Right lobe of liver (tissue), 6 donors: ENCODE data around the gene PRTFDC1. TPM values are rescaled to one million over a fixed set of nuclear protein-coding genes. Genes with fewer than 3 reads are reported as not detected.

Experiments used
- ATAC-seq, 4 donors: fragments of 200-7000 bp; cut with Tn5 transposase; one replicate each; pipeline ENCODE4 v1.9.1; 2020; ENCODE audit warnings: mild to moderate bottlenecking in 4 of 4, moderate library complexity in 4 of 4
- DNase-seq, 3 donors: peaks; one replicate each; pipeline ENCODE4 v3.0.0-alpha.2; 2020
- H3K27ac ChIP-seq, 3 donors: fragments of 200-600 bp; one replicate each; pipeline ENCODE4 v1.8.0; 2022
- H3K27me3 ChIP-seq, 2 donors: fragments of 200-600 bp; one replicate each; pipeline ENCODE4 v1.8.0; 2022
- H3K36me3 ChIP-seq, 4 donors: fragments of 200-600 bp; sonication (generic) in 1 of 4; one replicate each; pipeline versions ENCODE4 v1.5.1 to v1.8.0; 2017 to 2022; ENCODE audit warnings: control low read depth in 1 of 4
- H3K4me1 ChIP-seq, 4 donors: fragments of 200-600 bp; sonication (generic) in 1 of 4; one replicate each; pipeline versions ENCODE4 v1.5.1 to v1.8.0; 2017 to 2022; ENCODE audit warnings: control low read depth in 1 of 4
- H3K4me3 ChIP-seq, 3 donors: fragments of 200-600 bp; one replicate each; pipeline ENCODE4 v1.8.0; 2022
- H3K9me3 ChIP-seq, 4 donors: fragments of 200-600 bp; sonication (generic) in 1 of 4; one replicate each; pipeline versions ENCODE4 v1.5.1 to v1.8.0; 2017 to 2022; ENCODE audit warnings: control low read depth in 1 of 4
- POLR2A ChIP-seq: fragments of 450-650 bp; IDR thresholded peaks from one replicate; pipeline ENCODE4 v1.6.1; 2017; ENCODE audit warnings: antibody characterized with exemption, mild to moderate bottlenecking
- WGBS: methylation state at CpG from one replicate; pipeline ENCODE4 v1.1.6; 2018; ENCODE audit warnings: low coverage, low lambda C conversion rate; ENCODE audit not compliant: insufficient coverage; ENCODE audit errors: missing lambda C conversion rate; 5-methylcytosine and 5-hydroxymethylcytosine counted together
- intact Hi-C, 2 donors: fragments of 100-400 bp; cut with DNase I; formaldehyde crosslinking; loops; one replicate each; pipeline versions ENCODE4 v1.11.2 to v1.14.1; 2022
- total RNA-seq, 6 experiments: library from RNA; depleted of rRNA in 2 of 6; stranded (reverse); fragments of >200 nt in 2 of 6; fragmentation: NEBNext Ultra II Directional in 3 of 6; extraction: Animal tissue kit (Norgen Biotek cat#: 25700) in 3 of 6; gene quantifications; one replicate each; pipeline versions ENCODE4 v1.1.0 to v1.2.4, GENCODE V29; 2016 to 2023
- TF ChIP-seq, protein P1 (sequence below), 4 donors: fragments of 200-600 bp in 3 of 4; fragments of 450-650 bp in 1 of 4; IDR thresholded peaks; one replicate each; pipeline versions ENCODE4 v1.5.1 to v1.8.0; 2016 to 2022; ENCODE audit warnings: antibody characterized with exemption in 4 of 4, mild to moderate bottlenecking in 2 of 4
- donor health status: DM: no; HTN: yes; CAD: no.
- donor health status: DM: no; HTN: no; CAD: no.
- donor health status: DM: no; HTN: no; CAD: no.
- donor health status: DM: no; HTN: yes; CAD: no.
- donor health status: DM: no; HTN: yes; CAD: no.

PRTFDC1 gene
- total RNA-seq, 6 experiments from 2014 or later = 0.76 to 3.5 (median 1.1) TPM; not detected in 1

DNA sequence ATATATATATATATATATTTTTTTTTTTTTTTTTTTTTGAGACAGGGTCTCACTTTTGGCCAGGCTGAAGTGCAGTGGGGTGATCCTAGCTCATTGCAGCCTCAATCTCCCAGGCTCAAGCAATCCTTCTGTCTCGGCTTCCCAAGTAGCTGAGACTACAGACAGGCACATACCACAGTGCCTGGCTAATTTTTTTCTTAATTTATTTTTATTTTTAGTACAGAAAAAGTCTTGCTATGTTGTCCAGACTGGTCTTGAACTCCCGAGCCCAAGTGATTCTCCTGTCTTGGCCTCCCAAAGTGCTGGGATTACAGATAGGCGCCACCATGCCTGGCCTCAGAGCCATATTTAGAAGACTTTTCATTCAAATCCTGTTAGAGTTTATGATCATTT is 79.6 kb downstream of the PRTFDC1 start:
- WGBS = 72% methylated on average over 3 of the region's 3 CpGs

DNA sequence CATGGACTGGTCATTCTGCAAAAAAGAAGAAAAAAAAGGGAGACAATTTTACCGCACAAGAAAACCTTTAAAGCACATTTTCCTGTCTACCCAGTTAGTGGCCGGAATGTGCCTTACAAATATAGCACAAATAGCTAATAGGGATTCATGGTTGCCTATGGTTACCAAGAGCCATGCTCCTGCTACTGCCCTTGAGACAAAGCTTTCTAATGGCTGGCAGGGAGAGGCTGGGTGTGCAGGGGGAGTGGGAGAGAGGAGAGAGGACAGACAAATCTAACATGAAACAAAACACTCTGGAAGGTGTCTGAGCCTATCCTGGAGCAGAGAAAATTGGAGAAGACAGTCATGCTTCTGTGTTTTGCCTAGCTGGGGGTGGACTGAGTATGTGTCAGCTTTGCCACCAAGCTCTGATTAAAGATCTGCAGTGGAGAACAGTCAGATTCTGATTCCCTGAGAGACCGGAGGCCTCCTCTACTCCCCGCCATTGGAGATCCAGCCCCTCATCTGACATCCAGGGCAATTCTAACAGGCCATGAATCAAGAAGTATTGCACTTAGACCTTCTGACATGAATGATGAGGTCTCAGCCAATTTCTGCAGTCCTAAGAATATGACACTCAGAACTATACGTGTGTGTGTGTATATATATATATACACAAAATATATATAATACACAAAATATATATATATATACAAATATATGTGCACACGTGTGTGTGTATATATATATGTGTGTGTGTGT is 80.2 kb downstream of the PRTFDC1 start:
- intact Hi-C loops = no loop called here
- no peak overlapping the region for H3K27ac ChIP-seq
- no peak for DNase-seq
- TF ChIP-seq, protein P1, sequence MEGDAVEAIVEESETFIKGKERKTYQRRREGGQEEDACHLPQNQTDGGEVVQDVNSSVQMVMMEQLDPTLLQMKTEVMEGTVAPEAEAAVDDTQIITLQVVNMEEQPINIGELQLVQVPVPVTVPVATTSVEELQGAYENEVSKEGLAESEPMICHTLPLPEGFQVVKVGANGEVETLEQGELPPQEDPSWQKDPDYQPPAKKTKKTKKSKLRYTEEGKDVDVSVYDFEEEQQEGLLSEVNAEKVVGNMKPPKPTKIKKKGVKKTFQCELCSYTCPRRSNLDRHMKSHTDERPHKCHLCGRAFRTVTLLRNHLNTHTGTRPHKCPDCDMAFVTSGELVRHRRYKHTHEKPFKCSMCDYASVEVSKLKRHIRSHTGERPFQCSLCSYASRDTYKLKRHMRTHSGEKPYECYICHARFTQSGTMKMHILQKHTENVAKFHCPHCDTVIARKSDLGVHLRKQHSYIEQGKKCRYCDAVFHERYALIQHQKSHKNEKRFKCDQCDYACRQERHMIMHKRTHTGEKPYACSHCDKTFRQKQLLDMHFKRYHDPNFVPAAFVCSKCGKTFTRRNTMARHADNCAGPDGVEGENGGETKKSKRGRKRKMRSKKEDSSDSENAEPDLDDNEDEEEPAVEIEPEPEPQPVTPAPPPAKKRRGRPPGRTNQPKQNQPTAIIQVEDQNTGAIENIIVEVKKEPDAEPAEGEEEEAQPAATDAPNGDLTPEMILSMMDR (IDR thresholded peaks at IDR 0.05) = no peak
- TF ChIP-seq POLR2A = no peak
- H3K4me3 ChIP-seq = no peak overlapping the region
- H3K36me3 ChIP-seq = no peaks in the 10 kb centered on the region
- 79% methylated on average over 4 of the region's 6 CpGs for WGBS
- H3K4me1 ChIP-seq = no peaks in the 10 kb centered on the region
- no peaks in the 10 kb centered on the region for H3K9me3 ChIP-seq
- no peaks in the 10 kb centered on the region for H3K27me3 ChIP-seq
- ATAC-seq = no peak

More for the DNA sequence above, 79.6 kb downstream of the PRTFDC1 start:
- no peak for DNase-seq
- H3K4me1 ChIP-seq = no peaks in the 10 kb centered on the region
- H3K27ac ChIP-seq = no peak overlapping the region
- no peaks in the 10 kb centered on the region for H3K27me3 ChIP-seq
- intact Hi-C loops = no loop called here
- no peak for ATAC-seq
- H3K9me3 ChIP-seq = no peaks in the 10 kb centered on the region
- TF ChIP-seq, protein P1 (IDR thresholded peaks at IDR 0.05) = no peak
- TF ChIP-seq POLR2A = no peak
- H3K4me3 ChIP-seq = no peak overlapping the region
- no peaks in the 10 kb centered on the region for H3K36me3 ChIP-seq

DNA sequence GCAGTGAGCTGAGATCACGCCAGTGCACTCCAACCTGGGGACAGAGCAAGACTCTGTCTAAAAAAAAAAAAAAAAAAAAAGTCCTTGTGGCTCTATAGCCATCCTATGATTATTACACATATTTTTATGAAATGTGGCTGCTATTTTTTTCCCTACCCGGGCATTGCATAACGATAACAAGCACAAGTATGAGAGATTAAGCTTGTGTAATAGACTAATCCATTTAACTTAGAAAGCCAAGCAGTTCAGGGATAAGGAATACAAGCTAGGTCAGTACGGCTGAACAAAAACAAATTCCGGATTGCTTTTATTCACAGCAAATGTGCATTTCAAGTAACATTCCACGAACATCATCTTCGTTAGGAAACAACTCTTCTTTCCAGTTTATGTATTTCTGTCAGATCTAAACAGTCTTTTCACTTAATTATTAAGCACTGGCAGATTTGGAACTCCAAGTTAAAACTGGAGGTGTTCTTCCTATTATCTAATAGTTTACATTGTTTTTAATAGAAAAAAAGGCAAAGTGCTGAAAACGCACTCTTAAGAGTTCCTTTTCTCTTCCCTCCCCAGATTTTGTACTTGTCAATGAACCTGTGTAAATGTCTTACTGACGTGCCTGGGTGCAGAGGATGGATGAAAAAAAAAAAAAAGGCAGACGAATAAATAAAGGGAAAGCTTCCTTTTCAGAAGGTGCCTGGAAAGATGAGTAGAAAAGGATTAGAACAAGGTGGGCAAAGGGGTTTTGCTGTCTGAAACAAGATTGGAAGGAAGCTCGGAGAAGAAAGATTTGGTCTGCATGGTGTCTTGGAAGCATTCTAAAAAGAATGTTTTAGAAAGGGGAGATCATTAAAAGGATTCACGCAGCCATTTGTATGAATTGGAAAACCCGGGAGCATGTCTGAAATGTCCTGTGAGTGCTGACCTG is 81.1 kb downstream of the PRTFDC1 start:
- Histone ChIP-seq H3K27me3 (no peaks in the 10 kb centered on the region), H3K27ac (no peak overlapping the region), H3K9me3 (no peaks in the 10 kb centered on the region), H3K36me3 (no peaks in the 10 kb centered on the region), H3K4me3 (no peak overlapping the region), H3K4me1 (no peaks in the 10 kb centered on the region)
- TF ChIP-seq POLR2A = no peak
- TF ChIP-seq, protein P1 (IDR thresholded peaks at IDR 0.05) = no peak
- DNase-seq = no peak
- intact Hi-C loops = no loop called here
- ATAC-seq = no peak
- 75% methylated on average over 13 of the region's 13 CpGs for WGBS

DNA sequence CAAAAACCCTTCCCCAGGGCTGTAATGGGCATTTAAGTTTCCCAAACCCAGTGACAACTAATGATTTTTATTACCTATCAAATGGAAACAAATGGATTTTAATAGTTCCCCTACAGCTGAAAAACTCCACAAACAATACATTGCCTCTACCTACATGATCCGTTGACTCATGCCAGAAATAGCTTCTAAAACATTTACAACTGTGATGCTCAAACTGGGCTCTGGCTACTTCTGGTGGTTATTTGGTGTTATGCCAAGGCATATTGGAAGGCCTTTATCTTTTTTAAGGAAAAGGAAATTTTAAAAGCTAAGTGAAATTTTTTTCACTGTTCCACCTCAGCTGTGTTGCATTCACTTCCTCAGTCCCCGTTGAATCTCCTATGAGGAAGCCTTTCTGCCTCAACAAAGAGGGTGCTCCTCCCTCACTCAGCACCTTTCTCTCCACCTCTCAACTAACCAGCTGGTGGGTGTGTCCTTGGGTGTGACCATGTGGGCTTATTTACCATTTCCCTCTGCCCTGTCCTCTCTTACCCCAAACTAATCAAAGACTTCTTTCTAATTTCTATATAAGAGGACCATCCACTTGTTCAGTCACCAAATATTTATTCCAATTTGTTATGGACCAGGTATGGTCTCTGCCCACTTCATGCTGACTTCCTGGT is 82.9 kb downstream of the PRTFDC1 start:
- DNase-seq = no peak
- ATAC-seq = no peak
- 53% methylated on average over 2 of the region's 2 CpGs for WGBS
- Histone ChIP-seq H3K27me3 (no peaks in the 10 kb centered on the region), H3K4me3 (no peak overlapping the region), H3K4me1 (no peaks in the 10 kb centered on the region), H3K9me3 (no peaks in the 10 kb centered on the region), H3K27ac (no peak overlapping the region), H3K36me3 (no peaks in the 10 kb centered on the region)
- intact Hi-C loops = no loop called here
- TF ChIP-seq, protein P1 (IDR thresholded peaks at IDR 0.05) = no peak
- no peak for TF ChIP-seq POLR2A
